ENCODE measurements around the gene LRRN2. TPM values are rescaled to one million over a fixed set of nuclear protein-coding genes. Genes with fewer than 3 reads are reported as not detected.

The LRRN2 gene
- total RNA-seq, 2 experiments from 2014 or later: not detected

DNA sequence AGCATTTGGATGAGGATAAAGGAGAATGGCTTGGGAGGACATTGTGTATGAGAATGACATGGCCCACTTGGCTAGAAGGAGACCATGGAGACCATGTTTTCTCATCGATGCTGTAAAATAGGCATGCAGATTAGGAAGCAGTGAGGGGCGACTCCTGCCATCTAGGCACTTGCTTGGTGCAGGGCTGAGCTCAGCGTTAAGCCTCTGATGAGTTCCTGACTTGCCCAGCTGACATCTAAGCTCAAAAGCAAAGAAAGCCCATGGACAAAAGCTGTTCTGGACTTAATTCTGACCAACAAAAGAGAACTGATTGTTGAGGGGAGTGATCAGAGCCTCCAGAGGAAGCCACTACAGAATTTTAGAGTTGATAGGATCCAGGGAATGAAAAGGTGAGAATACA lies 74.5 kb downstream of the LRRN2 start:
- CTCF ChIA-PET: interaction anchor here (0.7 to 1.0 kb wide), 2 partner anchors 19 to 51 kb away, joined by 3 to 4 read pairs; no protein-coding TSS in a partner anchor

DNA sequence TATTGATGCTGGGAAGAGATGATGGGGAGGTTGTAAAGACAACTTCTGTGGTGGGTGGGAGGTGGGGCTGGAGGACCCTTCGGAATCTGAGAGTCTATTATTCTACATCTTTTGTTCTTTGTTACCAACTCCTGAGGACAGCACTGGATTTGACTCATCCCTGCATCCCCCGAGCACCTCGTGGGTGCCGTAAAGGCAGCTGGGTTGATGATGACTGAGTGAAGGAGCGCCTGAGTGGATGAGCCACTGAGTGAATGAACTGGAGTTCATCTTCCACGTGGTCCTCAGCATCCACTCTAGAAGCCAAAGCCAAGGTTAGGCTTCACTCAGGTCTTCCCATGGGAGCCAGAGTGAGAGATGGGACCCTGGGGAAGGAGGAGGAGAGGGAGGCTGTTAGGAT lies 77.6 kb downstream of the LRRN2 start:
- H3K9me3 Mint-ChIP-seq: no peaks in the 10 kb centered on the region
- no peak for DNase-seq
- ChIA-PET CTCF (no interaction called here), POLR2A (no interaction called here)
- peaks cover under 1% of the 10 kb centered on the region for H3K36me3 Mint-ChIP-seq (ENCODE audit: low read depth)
- H3K4me1 Mint-ChIP-seq: no peaks in the 10 kb centered on the region
- no peak overlapping the region for H3K27ac Mint-ChIP-seq
- no peaks in the 10 kb centered on the region for H3K27me3 Mint-ChIP-seq
- no peak overlapping the region for H3K4me3 Mint-ChIP-seq

More for the DNA sequence above, 74.5 kb downstream of the LRRN2 start:
- no peak for DNase-seq
- POLR2A ChIA-PET: no interaction called here
- Mint-ChIP-seq H3K27me3 (no peaks in the 10 kb centered on the region), H3K27ac (no peak overlapping the region), H3K36me3 (ENCODE audit: low read depth) (no peaks in the 10 kb centered on the region), H3K9me3 (no peaks in the 10 kb centered on the region), H3K4me1 (no peaks in the 10 kb centered on the region), H3K4me3 (no peak overlapping the region)

DNA sequence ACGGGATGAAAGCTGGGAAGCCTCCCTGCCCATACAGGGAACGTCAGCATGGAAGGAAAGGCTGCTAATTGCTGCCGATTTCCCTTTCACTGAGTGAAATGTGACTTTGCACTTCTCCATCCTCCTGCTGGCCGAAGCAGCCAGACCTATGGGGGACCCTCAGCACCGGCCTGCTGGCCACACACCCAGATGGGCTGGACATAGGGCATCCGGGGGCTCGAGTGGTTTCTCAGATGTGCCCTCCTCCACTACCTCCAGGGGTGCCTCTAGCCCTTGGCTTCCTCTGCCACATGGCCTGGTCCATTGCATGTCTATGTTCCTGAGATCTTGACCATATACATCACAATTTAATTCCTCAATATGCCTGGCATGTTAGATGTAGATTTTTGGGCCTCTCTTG lies 79.7 kb downstream of the LRRN2 start:
- H3K9me3 Mint-ChIP-seq: no peaks in the 10 kb centered on the region
- no peaks in the 10 kb centered on the region for H3K27me3 Mint-ChIP-seq
- H3K4me1 Mint-ChIP-seq: no peaks in the 10 kb centered on the region
- ChIA-PET CTCF (no interaction called here), POLR2A (no interaction called here)
- no peak overlapping the region for H3K4me3 Mint-ChIP-seq
- no peak for DNase-seq
- no peak overlapping the region for H3K27ac Mint-ChIP-seq
- H3K36me3 Mint-ChIP-seq (ENCODE audit: low read depth): peaks cover 2% of the 10 kb centered on the region

DNA sequence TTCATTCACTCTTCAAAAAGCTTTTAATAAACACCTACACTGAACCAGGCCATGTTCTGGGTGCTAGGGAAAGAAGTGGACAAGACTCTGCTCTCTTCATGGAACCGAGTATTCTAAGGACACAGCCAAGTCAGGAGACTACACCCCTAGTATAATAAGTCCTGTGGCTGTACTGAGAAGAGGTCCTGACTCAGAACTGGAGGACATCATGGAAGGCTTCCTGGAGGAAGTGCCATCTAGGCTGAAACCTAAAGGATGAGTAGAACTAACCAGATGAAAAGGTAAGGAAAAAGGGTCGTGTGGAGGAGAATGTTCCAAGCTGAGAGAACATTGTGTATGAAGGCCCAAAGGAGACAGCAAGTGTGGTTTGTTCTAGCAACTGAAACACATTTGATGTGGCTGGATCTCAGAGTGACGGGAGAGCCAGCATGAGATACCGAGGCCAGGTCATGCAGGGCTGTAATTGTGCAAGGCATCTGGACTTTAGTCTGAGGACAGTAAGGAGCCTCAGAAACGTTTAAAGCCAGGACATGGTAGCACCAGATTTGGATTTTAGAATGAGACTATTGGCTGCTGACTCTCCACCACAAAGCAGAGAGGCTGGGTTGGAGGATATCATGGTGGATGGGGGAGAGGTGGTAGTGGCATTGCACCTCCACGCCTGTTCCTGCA lies 82.5 kb downstream of the LRRN2 start:
- Mint-ChIP-seq H3K4me3 (no peak overlapping the region), H3K9me3 (no peaks in the 10 kb centered on the region), H3K27me3 (no peaks in the 10 kb centered on the region), H3K4me1 (no peaks in the 10 kb centered on the region), H3K27ac (no peak overlapping the region), H3K36me3 (ENCODE audit: low read depth) (peaks cover 2% of the 10 kb centered on the region)
- POLR2A ChIA-PET: no interaction called here
- CTCF ChIA-PET: no interaction called here
- DNase-seq: no peak

DNA sequence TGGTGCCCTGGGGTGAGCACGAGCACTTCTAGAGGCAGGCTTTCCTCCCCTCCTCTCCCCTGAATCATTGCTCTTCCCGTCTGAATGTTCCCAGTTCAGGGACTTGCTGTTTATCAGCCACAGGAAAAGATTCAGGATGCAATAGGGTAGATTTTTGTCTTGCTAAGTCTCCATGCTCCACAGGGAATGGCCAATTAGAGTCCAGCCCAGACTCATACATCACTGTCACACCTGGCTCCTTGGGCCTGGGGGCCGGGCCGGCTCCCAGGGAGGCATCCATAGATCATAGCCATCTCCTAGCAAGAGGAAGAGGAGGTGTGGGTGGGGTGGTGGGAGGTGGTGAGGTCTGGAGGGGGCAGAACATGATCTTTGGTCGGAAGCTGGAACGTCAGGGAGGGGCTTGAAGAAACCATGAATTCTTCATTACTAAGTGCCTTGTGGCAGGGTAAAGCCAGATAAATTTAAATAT lies 83.4 kb downstream of the LRRN2 start:
- no peak overlapping the region for H3K27ac Mint-ChIP-seq
- H3K4me3 Mint-ChIP-seq: no peak overlapping the region
- ChIA-PET CTCF (no interaction called here), POLR2A (no interaction called here)
- H3K36me3 Mint-ChIP-seq (ENCODE audit: low read depth): peaks cover 2% of the 10 kb centered on the region
- no peaks in the 10 kb centered on the region for H3K4me1 Mint-ChIP-seq
- H3K27me3 Mint-ChIP-seq: no peaks in the 10 kb centered on the region
- DNase-seq: no peak
- H3K9me3 Mint-ChIP-seq: no peaks in the 10 kb centered on the region

DNA sequence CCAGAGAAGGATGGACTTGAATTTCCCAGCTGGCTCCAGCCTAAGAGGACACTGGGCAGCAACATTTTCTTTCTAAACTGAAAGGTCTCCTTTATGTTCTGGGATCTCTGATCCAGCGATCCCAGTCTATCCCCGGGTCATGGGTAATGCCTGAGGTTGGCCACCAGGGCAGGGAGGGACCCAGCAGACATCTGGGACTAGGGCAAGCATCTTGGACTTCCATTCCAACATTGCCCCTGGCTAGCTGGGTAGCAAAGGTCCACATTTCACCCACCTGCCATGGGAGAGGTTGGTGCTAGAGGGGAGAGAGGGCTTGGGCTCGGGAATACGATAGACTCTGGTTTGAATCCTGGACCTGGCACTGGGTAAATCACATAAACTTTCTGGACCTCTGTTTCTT lies 84.6 kb downstream of the LRRN2 start:
- Mint-ChIP-seq H3K4me1 (no peaks in the 10 kb centered on the region), H3K27ac (no peak overlapping the region), H3K36me3 (ENCODE audit: low read depth) (peaks cover 2% of the 10 kb centered on the region), H3K9me3 (no peaks in the 10 kb centered on the region), H3K27me3 (no peaks in the 10 kb centered on the region), H3K4me3 (no peak overlapping the region)
- no peak for DNase-seq
- CTCF ChIA-PET: no interaction called here
- POLR2A ChIA-PET: no interaction called here

DNA sequence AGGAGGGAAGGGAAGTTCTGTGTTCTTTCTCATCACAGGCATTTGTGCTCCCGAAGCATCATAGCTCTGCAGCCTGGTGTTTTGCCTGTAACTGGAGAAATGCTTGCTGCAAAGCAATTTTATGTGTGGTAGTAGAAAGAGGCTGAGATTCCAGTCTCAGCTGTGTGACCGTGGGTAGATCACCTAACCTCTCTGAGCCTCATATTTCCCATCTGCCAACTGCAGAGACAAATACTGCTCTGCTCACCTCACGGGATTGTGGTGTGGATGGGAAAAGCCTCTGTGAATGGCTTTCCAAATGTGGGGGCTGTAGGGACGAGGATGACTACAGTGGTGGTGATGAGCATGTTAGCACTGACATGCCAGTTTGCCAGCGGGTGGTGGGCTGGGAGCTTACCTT lies 85.3 kb downstream of the LRRN2 start:
- H3K27me3 Mint-ChIP-seq: no peaks in the 10 kb centered on the region
- no peak overlapping the region for H3K27ac Mint-ChIP-seq
- ChIA-PET CTCF (no interaction called here), POLR2A (no interaction called here)
- no peaks in the 10 kb centered on the region for H3K4me1 Mint-ChIP-seq
- H3K36me3 Mint-ChIP-seq (ENCODE audit: low read depth): peaks cover 2% of the 10 kb centered on the region
- no peaks in the 10 kb centered on the region for H3K9me3 Mint-ChIP-seq
- no peak overlapping the region for H3K4me3 Mint-ChIP-seq
- DNase-seq: no peak

DNA sequence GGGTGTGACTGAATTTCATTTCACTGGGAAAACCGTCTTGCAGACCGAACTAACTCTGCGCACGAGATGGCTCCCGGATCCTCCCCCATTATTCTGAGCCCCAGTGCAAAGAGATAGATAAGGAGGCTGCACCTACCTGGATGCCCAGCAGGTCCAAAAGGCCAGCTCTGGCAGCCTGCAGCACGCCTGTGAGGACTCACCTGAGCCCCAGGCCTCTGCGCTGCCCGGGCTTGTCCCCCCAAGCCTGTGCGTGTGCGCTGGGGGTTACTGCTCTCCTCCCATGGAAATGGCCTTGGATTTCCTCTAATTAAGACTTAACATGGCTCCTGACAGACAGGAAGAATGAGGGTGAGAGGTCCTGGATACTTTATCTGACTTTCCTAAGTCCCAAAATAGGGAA lies 85.9 kb downstream of the LRRN2 start:
- no peaks in the 10 kb centered on the region for H3K4me1 Mint-ChIP-seq
- H3K9me3 Mint-ChIP-seq: no peaks in the 10 kb centered on the region
- H3K27ac Mint-ChIP-seq: no peak overlapping the region
- no peaks in the 10 kb centered on the region for H3K27me3 Mint-ChIP-seq
- DNase-seq: no peak
- H3K4me3 Mint-ChIP-seq: no peak overlapping the region
- POLR2A ChIA-PET: no interaction called here
- CTCF ChIA-PET: interaction anchor here (0.6 kb wide), 1 partner anchor 19 kb away, joined by 3 read pairs; no protein-coding TSS in a partner anchor
- peaks cover 2% of the 10 kb centered on the region for H3K36me3 Mint-ChIP-seq (ENCODE audit: low read depth)

DNA sequence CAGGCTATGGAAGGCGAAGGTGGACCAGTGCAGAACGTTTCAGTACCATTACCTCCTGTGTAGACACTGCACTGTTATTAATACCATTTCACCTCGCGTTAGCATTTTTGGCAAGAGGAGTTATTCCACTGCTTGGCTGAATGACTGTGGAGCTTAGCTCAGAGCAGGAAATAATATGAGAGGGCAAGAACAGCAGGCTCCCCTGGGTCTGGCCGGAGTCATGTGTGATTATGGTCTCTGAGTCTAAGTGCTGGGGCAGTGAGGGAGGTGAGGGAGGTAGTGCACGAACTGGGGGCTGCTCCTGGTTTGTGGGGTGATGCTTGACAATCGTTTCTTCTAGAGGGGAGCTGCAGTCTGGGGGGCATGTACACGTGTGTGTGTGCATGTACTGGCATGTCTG lies 86.4 kb downstream of the LRRN2 start:
- Mint-ChIP-seq H3K27me3 (no peaks in the 10 kb centered on the region), H3K4me3 (no peak overlapping the region), H3K4me1 (no peaks in the 10 kb centered on the region), H3K27ac (no peak overlapping the region), H3K9me3 (no peaks in the 10 kb centered on the region), H3K36me3 (ENCODE audit: low read depth) (peaks cover 2% of the 10 kb centered on the region)
- ChIA-PET CTCF (interaction anchor here (0.6 kb wide), 1 partner anchor 20 kb away, joined by 3 read pairs; no protein-coding TSS in a partner anchor), POLR2A (no interaction called here)
- DNase-seq: no peak

DNA sequence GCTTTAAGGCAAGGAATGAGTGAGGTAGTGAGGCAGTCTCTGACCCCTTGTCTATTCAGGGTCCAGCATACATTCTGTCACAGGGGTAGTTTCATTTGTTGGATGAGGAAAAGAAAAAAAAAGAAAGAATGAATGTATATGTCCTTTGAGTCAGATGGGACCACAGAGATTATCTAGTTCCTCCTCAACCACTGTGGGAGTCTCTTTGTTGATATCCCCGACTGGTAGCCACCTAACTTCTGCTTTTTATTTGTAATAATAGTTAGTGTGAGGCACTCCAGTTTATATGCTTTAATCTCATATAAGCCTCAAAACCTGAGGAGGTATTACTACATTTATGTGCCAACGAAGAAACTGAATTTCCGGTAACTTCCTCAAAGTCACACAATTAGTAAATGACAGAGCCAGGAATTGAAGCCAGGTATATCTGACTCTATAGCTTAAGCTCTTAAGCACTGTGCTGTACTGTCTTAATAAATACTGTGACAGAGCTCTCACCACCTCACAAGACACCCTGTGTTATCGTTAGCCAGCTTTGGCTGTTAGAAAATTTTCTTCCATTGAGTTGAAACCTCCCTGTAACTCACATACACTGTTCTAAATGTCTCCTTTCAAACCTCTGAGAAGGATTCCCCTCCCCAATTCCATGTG lies 87.1 kb downstream of the LRRN2 start:
- no peak for DNase-seq
- ChIA-PET POLR2A (no interaction called here), CTCF (no interaction called here)
- no peak overlapping the region for H3K4me3 Mint-ChIP-seq
- no peak overlapping the region for H3K27ac Mint-ChIP-seq
- no peaks in the 10 kb centered on the region for H3K27me3 Mint-ChIP-seq
- no peaks in the 10 kb centered on the region for H3K9me3 Mint-ChIP-seq
- no peaks in the 10 kb centered on the region for H3K4me1 Mint-ChIP-seq
- H3K36me3 Mint-ChIP-seq (ENCODE audit: low read depth): peaks cover 2% of the 10 kb centered on the region

DNA sequence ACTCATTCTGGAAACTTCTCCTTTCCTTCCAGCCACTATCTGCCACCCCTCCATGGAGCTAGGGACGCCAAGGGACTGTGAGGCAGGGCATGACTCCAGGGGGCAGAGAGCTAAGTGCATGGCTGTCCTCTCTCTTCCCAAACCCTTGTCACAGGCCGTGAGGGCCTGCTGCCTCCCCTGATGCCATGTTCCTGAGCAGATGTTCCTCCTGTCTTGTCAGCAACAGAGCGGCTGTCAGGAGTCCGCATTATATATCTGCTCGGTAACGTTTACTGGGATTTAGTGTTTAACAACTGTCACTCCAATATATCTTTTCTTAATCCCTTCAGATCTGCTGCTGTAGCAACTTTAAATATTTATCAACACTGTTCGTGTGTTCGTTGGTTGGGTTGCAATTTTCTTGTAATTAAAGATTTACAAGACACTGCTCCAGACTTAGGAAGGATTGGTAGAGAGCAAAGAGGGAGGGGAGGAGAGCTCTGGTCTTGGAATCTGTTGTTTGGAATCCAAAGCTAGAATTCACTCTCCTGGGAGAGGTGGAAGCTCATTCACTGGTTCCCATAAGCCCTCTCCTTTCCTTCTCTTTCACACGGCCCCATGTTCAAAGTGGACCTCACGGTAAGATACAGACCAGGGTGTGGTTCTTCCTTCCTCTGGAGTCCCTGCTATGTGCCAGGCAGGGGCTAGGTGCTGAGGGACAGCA lies 93.1 kb downstream of the LRRN2 start:
- no peak overlapping the region for H3K4me3 Mint-ChIP-seq
- H3K9me3 Mint-ChIP-seq: no peaks in the 10 kb centered on the region
- H3K27ac Mint-ChIP-seq: no peak overlapping the region
- POLR2A ChIA-PET: no interaction called here
- H3K27me3 Mint-ChIP-seq: no peaks in the 10 kb centered on the region
- no peaks in the 10 kb centered on the region for H3K36me3 Mint-ChIP-seq (ENCODE audit: low read depth)
- CTCF ChIA-PET: interaction anchor here (1.0 to 2.4 kb wide), 3 partner anchors 19 to 214 kb away, joined by 3 to 6 read pairs (median 3); no protein-coding TSS in a partner anchor
- H3K4me1 Mint-ChIP-seq: no peaks in the 10 kb centered on the region
- no peak for DNase-seq

DNA sequence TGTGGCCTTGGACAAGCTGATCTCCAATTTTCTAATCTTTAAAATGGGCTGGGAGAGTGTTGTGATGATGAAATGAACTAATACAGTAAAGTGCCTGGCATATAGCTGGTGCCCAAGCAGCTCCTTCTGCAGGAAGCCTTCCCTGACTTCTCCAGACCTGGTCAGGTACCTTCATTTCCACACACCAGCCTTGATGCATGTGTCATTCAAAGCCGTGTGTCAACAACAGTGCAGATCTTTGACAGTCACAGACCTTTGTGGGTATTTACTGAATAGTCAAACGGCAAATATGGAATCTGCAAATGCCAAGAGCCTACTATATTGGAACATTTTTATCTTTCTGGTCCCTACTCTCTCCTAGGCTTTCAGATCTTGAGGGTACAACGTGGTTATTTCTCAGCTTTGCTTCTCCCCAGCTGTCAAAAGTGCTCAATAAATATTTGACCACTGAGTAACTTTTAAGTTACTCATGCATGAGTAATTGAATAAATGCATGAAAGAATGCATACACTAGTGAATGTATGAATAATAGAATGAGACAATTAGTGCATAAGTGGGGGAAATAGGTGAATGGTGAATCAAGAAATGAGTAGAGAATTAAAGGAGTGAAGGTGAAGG lies 94.0 kb downstream of the LRRN2 start:
- Mint-ChIP-seq H3K27ac (no peak overlapping the region), H3K9me3 (no peaks in the 10 kb centered on the region), H3K4me3 (no peak overlapping the region), H3K4me1 (no peaks in the 10 kb centered on the region), H3K36me3 (ENCODE audit: low read depth) (no peaks in the 10 kb centered on the region), H3K27me3 (no peaks in the 10 kb centered on the region)
- no peak for DNase-seq
- ChIA-PET POLR2A (no interaction called here), CTCF (interaction anchor here (1.0 to 2.4 kb wide), 3 partner anchors 20 to 215 kb away, joined by 3 to 6 read pairs (median 3); no protein-coding TSS in a partner anchor)

Data from activated CD4-positive, alpha-beta T cell treated with anti-CD3 and anti-CD28 coated beads, Interleukin-2, amount 10 ng/mL, durations not matched to agents 7 days and 5 days (primary cell).